ENCODE results near the gene KAZN. TPM values are rescaled to one million over a fixed set of nuclear protein-coding genes. Genes with fewer than 3 reads are reported as not detected.

Gene KAZN
- polyA plus RNA-seq, 1 of the 3 experiments (the other 2 are of a cell fraction) = 6.8 TPM

DNA sequence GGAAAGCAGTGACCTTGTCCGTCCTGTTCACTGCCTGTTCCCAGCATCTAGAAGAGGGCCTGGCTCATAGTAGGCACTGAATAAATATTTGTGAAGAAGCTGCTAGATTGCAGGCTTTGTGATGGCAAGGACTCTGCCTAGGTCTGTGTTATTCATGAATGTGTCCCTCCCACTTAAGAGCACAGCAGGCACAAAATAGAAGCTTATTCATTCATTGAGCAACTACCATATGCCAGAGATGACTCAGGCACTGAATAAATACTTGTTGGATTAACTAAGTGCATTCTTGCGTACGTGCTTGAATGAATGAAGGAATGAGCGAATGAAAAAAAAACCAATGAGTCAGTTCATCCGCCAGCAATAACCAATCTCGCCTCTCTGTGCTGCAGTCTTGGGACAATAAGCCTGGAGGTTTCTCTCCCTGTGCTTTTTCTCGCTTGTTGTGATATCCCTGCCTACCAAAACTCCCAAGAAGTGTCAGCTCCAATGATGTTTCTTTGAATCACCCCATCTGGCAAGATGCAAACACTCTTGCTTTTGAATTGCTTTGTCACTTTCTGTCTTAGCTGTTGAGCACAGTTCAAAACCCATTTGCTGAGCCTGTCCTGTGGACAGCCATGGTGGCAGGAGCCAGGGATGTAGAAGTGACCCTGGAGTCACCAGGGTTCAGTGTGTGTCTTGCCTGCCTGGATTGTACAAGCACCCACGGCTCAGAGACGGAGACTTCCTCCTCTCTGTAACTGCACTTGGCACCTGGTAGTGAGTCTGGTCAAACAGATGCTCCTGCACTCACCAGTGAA, 143.9 kb downstream of the KAZN start:
- no peaks in the 10 kb centered on the region for H3K4me1 ChIP-seq (ENCODE audit: control insufficient read depth in 1 of 2, insufficient read depth in 2 of 2, low read depth in 1 of 2, low read length in 1 of 2)
- no peak overlapping the region for H3K4me2 ChIP-seq
- no peaks in the 10 kb centered on the region for H3K9me2 ChIP-seq
- no peaks in the 10 kb centered on the region for H3K9me3 ChIP-seq
- no peaks in the 10 kb centered on the region for H3K36me3 ChIP-seq (replicated peaks in 1 of 2; ENCODE audit: control insufficient read depth in 1 of 2, insufficient read depth in 2 of 2, low read length in 1 of 2)
- no peak overlapping the region for H3K9ac ChIP-seq
- ChIA-PET POLR2A (no interaction called here), CTCF (interaction anchor here (1.0 to 1.2 kb wide), 3 partner anchors 10 to 304 kb away, joined by 3 to 6 read pairs (median 3); no protein-coding TSS in a partner anchor)
- no peak overlapping the region for H2AFZ ChIP-seq (ENCODE audit: low read depth)
- H3K27ac ChIP-seq (ENCODE audit: low read depth in 2 of 2, low read length in 1 of 2) = no peak overlapping the region
- no peak for TF ChIP-seq GATA2 (CRISPR knock-in tag; IDR thresholded peaks at IDR 0.05)
- no peak for TF ChIP-seq TCF12 (IDR thresholded peaks at IDR 0.05)
- H3K27me3 ChIP-seq (ENCODE audit: insufficient read depth) = no peaks in the 10 kb centered on the region
- H3K4me3 ChIP-seq (ENCODE audit: low read depth in 2 of 2, low read length in 1 of 2) = no peak overlapping the region
- 19% methylated on average over 7 of the region's 9 CpGs for WGBS (ENCODE audit: low lambda C conversion rate)
- H3K79me2 ChIP-seq (ENCODE audit: insufficient read depth) = no peaks in the 10 kb centered on the region
- no peaks in the 10 kb centered on the region for H4K20me1 ChIP-seq (ENCODE audit: insufficient read depth)
- H3F3A ChIP-seq (replicated peaks; ENCODE audit: insufficient read depth) = no peaks in the 10 kb centered on the region
- no peak for DNase-seq

DNA sequence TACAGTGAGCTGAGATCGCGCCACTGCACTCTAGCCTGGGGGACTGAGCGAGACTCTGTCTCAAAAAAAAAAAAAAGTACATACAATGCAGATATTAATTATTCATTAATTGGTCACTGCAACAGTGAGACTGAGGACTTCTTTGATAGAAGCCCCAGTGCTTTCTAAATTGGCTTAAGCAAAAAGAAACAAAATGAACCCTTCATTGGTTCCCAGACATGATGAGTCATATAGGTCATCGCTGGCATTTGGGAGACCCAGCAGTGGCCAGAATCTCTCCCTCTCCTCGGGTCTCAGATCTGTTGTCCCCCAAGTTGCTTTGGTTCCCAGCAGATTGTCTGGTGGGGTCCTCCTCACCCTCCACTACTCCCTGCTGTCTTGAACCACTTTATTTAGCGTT, 144.9 kb downstream of the KAZN start:
- H3K9ac ChIP-seq = no peak overlapping the region
- no peaks in the 10 kb centered on the region for H3K9me2 ChIP-seq
- 80% methylated on average over 5 of the region's 6 CpGs for WGBS (ENCODE audit: low lambda C conversion rate)
- TF ChIP-seq SIN3A (IDR thresholded peaks at IDR 0.05; ENCODE audit: borderline replicate concordance, low read depth, low read length) (no peak), POLR2AphosphoS5 (IDR thresholded peaks at IDR 0.05; ENCODE audit: low read depth, low read length) (no peak), REST (IDR thresholded peaks at IDR 0.05; ENCODE audit: low read depth, low read length) (no peak), NRF1 (IDR thresholded peaks at IDR 0.05; ENCODE audit: low read depth, low read length) (no peak)
- ChIA-PET POLR2A (no interaction called here), CTCF (interaction anchor here (0.6 kb wide), 1 partner anchor 11 kb away, joined by 3 read pairs; no protein-coding TSS in a partner anchor)
- H3K4me2 ChIP-seq = no peak overlapping the region
- H3K9me3 ChIP-seq = no peaks in the 10 kb centered on the region
- H4K20me1 ChIP-seq (ENCODE audit: insufficient read depth) = no peaks in the 10 kb centered on the region
- no peaks in the 10 kb centered on the region for H3K79me2 ChIP-seq (ENCODE audit: insufficient read depth)
- no peak overlapping the region for H3K4me3 ChIP-seq (ENCODE audit: low read depth in 2 of 2, low read length in 1 of 2)
- no peaks in the 10 kb centered on the region for H3F3A ChIP-seq (replicated peaks; ENCODE audit: insufficient read depth)
- no peak overlapping the region for H3K27ac ChIP-seq (ENCODE audit: low read depth in 2 of 2, low read length in 1 of 2)
- H3K4me1 ChIP-seq (ENCODE audit: control insufficient read depth in 1 of 2, insufficient read depth in 2 of 2, low read depth in 1 of 2, low read length in 1 of 2) = no peaks in the 10 kb centered on the region
- no peak for DNase-seq
- H3K27me3 ChIP-seq (ENCODE audit: insufficient read depth) = no peaks in the 10 kb centered on the region
- H3K36me3 ChIP-seq (replicated peaks in 1 of 2; ENCODE audit: control insufficient read depth in 1 of 2, insufficient read depth in 2 of 2, low read length in 1 of 2) = no peaks in the 10 kb centered on the region
- H2AFZ ChIP-seq (ENCODE audit: low read depth) = no peak overlapping the region
